Right cardiac atrium (tissue), 5 donors: Measurements from ENCODE around the gene MGMT. TPM values are rescaled to one million over a fixed set of nuclear protein-coding genes. Genes with fewer than 3 reads are reported as not detected.
A peak's percentile ranks its signal among the peaks of the same experiment; 100 is the strongest.

ENCODE experiments used
- ATAC-seq, 2 donors: fragments of 200-7000 bp; cut with Tn5 transposase; one replicate each; pipeline versions ENCODE4 v1.8.0 to v1.9.1; 2020; ENCODE audit warnings: moderate library complexity in 2 of 2, mild to moderate bottlenecking in 1 of 2
- DNase-seq, 3 donors: peaks; one replicate each; pipeline ENCODE4 v3.0.0-alpha.2; 2020
- H3K27ac ChIP-seq: one replicate; pipeline ENCODE4 v1.5.1; 2013; ENCODE audit warnings: mild to moderate bottlenecking, low read length, control low read depth, moderate library complexity
- H3K27me3 ChIP-seq: one replicate; pipeline ENCODE4 v1.6.1; 2013; ENCODE audit not compliant: control insufficient read depth, insufficient read depth
- H3K4me1 ChIP-seq: one replicate; pipeline ENCODE4 v1.6.1; 2013; ENCODE audit warnings: low read length; ENCODE audit not compliant: control insufficient read depth, insufficient read depth
- H3K4me3 ChIP-seq: one replicate; pipeline ENCODE4 v1.5.1; 2013; ENCODE audit warnings: low read length, control low read depth
- H3K9me3 ChIP-seq: one replicate; pipeline ENCODE4 v1.6.1; 2013; ENCODE audit warnings: low read length; ENCODE audit not compliant: control insufficient read depth
- WGBS: extraction: QIAGEN DNeasy Blood & Tissue Kit; methylation state at CpG from one replicate; pipeline ENCODE4 v1.1.7; 2013; 5-methylcytosine and 5-hydroxymethylcytosine counted together
- intact Hi-C, 4 donors: fragments of 100-400 bp; cut with DNase I; formaldehyde crosslinking; loops; one replicate each; pipeline versions ENCODE4 v1.11.0 to v1.14.0; 2022 to 2023
- polyA plus RNA-seq: library from polyadenylated mRNA; stranded (reverse); fragments of 200-250 nt; gene quantifications from one replicate; pipeline ENCODE4 v1.2.3, GENCODE V29; 2013
- total RNA-seq, 4 donors: library from RNA; stranded (reverse); fragmentation: NEBNext Ultra II Directional; extraction: Animal tissue kit (Norgen Biotek cat#: 25700); gene quantifications; one replicate each; pipeline ENCODE4 v1.2.1, GENCODE V29; 2021
- donor health status: healthy with polysubstance abuse.
- donor health status: DM: no; HTN: yes; CAD: no.
- donor health status: DM: no; HTN: no; CAD: no.
- donor health status: DM: no; HTN: yes; CAD: no; lungs with severe emphysema.
- donor health status: DM: yes; HTN: yes; CAD: no.

Gene MGMT
- total and polyA plus RNA-seq, 5 donors, result 11.3 to 18.2 (median 13.6) TPM

- no peak overlapping the region for H3K4me3 ChIP-seq
- DNase-seq, result no peak
- no peaks in the 10 kb centered on the region for H3K9me3 ChIP-seq
- no peaks in the 10 kb centered on the region for H3K27me3 ChIP-seq
- intact Hi-C loops, result no loop called here
- WGBS, result 40% methylated on average over 4 of the region's 4 CpGs
- no peak overlapping the region for H3K27ac ChIP-seq
- peaks cover 5% of the 10 kb centered on the region for H3K4me1 ChIP-seq
- ATAC-seq, result no peak
Observed at GRCh38 chr10:129694184-129694583, 227.1 kb downstream of the MGMT start.

GRCh38 chr10:129694691-129695243 is 227.7 kb downstream of the MGMT start:
- Histone ChIP-seq H3K27me3 (no peaks in the 10 kb centered on the region), H3K9me3 (no peaks in the 10 kb centered on the region), H3K27ac (no peak overlapping the region), H3K4me1 (peaks cover 5% of the 10 kb centered on the region), H3K4me3 (no peak overlapping the region)
- DNase-seq (peak; percentile 69 to 91 (median 86)), ATAC-seq (peak; percentile 69 to 90)
- intact Hi-C loops, result no loop called here
- WGBS, result 55% methylated on average over 5 of the region's 5 CpGs

GRCh38 chr10:129695671-129696070 is 228.6 kb downstream of the MGMT start:
- Histone ChIP-seq H3K27ac (no peak overlapping the region), H3K4me3 (no peak overlapping the region), H3K27me3 (no peaks in the 10 kb centered on the region), H3K4me1 (peaks cover 3% of the 10 kb centered on the region), H3K9me3 (no peaks in the 10 kb centered on the region)
- 74% methylated on average over 13 of the region's 13 CpGs for WGBS
- intact Hi-C loops, result no loop called here
- ATAC-seq (no peak), DNase-seq (peak in 1 of 3 donors; percentile 78)

- ATAC-seq, result no peak
- Histone ChIP-seq H3K9me3 (no peaks in the 10 kb centered on the region), H3K27me3 (no peaks in the 10 kb centered on the region), H3K27ac (no peak overlapping the region), H3K4me1 (peaks cover 2% of the 10 kb centered on the region), H3K4me3 (no peak overlapping the region)
- intact Hi-C loops, result no loop called here
- DNase-seq, result no peak
- WGBS, result 98% methylated on average over 7 of the region's 7 CpGs
Observed at GRCh38 chr10:129696636-129697035, 229.6 kb downstream of the MGMT start.

GRCh38 chr10:129697463-129698247 is 230.6 kb downstream of the MGMT start:
- intact Hi-C loops, result no loop called here
- no peak for ATAC-seq

GRCh38 chr10:129699722-129700340 is 232.8 kb downstream of the MGMT start:
- no peak for DNase-seq
- no peaks in the 10 kb centered on the region for H3K9me3 ChIP-seq
- 92% methylated on average over 15 of the region's 15 CpGs for WGBS

More at GRCh38 chr10:129697463-129698247, 230.6 kb downstream of the MGMT start:
- Histone ChIP-seq H3K27ac (no peak overlapping the region), H3K9me3 (no peaks in the 10 kb centered on the region), H3K4me3 (no peak overlapping the region), H3K4me1 (peaks cover 2% of the 10 kb centered on the region), H3K27me3 (no peaks in the 10 kb centered on the region)
- 93% methylated on average over 15 of the region's 15 CpGs for WGBS
- no peak for DNase-seq

GRCh38 chr10:129702605-129703004 is 235.6 kb downstream of the MGMT start:
- no peak overlapping the region for H3K4me3 ChIP-seq
- no peaks in the 10 kb centered on the region for H3K27me3 ChIP-seq
- ATAC-seq, result no peak
- no peaks in the 10 kb centered on the region for H3K4me1 ChIP-seq
- H3K27ac ChIP-seq, result no peak overlapping the region
- intact Hi-C loops, result no loop called here
- no peak for DNase-seq
- no peaks in the 10 kb centered on the region for H3K9me3 ChIP-seq
- WGBS, result 97% methylated on average over 17 of the region's 17 CpGs

More at GRCh38 chr10:129699722-129700340, 232.8 kb downstream of the MGMT start:
- intact Hi-C loops, result no loop called here
- Histone ChIP-seq H3K4me3 (no peak overlapping the region), H3K4me1 (peaks cover 2% of the 10 kb centered on the region), H3K27ac (no peak overlapping the region), H3K27me3 (no peaks in the 10 kb centered on the region)
- ATAC-seq, result no peak

GRCh38 chr10:129703287-129704137 is 236.5 kb downstream of the MGMT start:
- H3K27ac ChIP-seq, result no peak overlapping the region
- no peak for ATAC-seq
- intact Hi-C loops, result no loop called here
- H3K27me3 ChIP-seq, result no peaks in the 10 kb centered on the region
- no peak overlapping the region for H3K4me3 ChIP-seq
- 88% methylated on average over 26 of the region's 26 CpGs for WGBS
- DNase-seq, result no peak
- H3K9me3 ChIP-seq, result no peaks in the 10 kb centered on the region
- H3K4me1 ChIP-seq, result no peaks in the 10 kb centered on the region

- DNase-seq (no peak), ATAC-seq (no peak)
- Histone ChIP-seq H3K27ac (no peak overlapping the region), H3K27me3 (no peaks in the 10 kb centered on the region), H3K4me1 (no peaks in the 10 kb centered on the region), H3K4me3 (no peak overlapping the region), H3K9me3 (no peaks in the 10 kb centered on the region)
- intact Hi-C loops, result no loop called here
- 87% methylated on average over 16 of the region's 16 CpGs for WGBS
Observed at GRCh38 chr10:129704225-129704624, 237.2 kb downstream of the MGMT start.

- ATAC-seq, result no peak
- WGBS, result 89% methylated on average over 25 of the region's 25 CpGs
- no peak for DNase-seq
- Histone ChIP-seq H3K27me3 (no peaks in the 10 kb centered on the region), H3K4me3 (no peak overlapping the region), H3K9me3 (no peaks in the 10 kb centered on the region), H3K4me1 (no peaks in the 10 kb centered on the region), H3K27ac (no peak overlapping the region)
- intact Hi-C loops, result no loop called here
Observed at GRCh38 chr10:129704786-129705525, 237.9 kb downstream of the MGMT start.
